ENCODE data around the gene ERCC2.

GRCh38 chr19:45418802-45419201 is 48.4 kb upstream of the ERCC2 start:
- TF ChIP-seq CTCF (IDR thresholded peaks at IDR 0.05) (no peak), EP300 (IDR thresholded peaks at IDR 0.05) (no peak), POLR2A (IDR thresholded peaks at IDR 0.05) (no peak)

Data from tibial nerve (tissue), 4 donors.